ENCODE measurements around the gene CLDN18. TPM values are rescaled to one million over a fixed set of nuclear protein-coding genes. Genes with fewer than 3 reads are reported as not detected.

Gene CLDN18
- total RNA-seq, 1 experiment from 2014 or later = 0.17 TPM

DNA sequence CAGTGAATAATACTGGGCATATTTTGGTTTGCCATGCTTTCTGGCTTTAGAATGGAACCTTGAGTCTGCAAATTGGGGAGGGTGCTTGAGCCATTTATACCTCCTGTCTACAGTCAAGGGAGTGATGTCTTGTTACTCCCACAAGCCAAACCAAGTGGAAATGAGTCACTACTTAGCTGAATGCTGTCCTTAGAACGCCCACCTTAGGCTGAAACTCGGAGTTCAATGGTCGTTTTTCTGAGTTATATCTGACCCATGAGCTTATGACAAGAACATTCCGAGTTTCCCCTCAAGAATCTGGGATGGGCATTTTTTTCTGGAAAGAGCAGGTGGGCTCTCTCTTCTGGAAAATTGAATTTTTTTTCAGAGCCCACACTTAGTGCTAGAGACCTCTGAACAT, 17.4 kb upstream of the CLDN18 start:
- no peak overlapping the region for H3K4me3 ChIP-seq (replicated peaks in 1 of 2; ENCODE audit: low read depth in 1 of 2, low read length in 2 of 2)
- H3K4me1 ChIP-seq (ENCODE audit: control insufficient read depth in 1 of 2, insufficient read depth in 2 of 2, low read length in 2 of 2) = no peaks in the 10 kb centered on the region
- intact Hi-C loops (cut with micrococcal nuclease) = no loop called here
- H3K36me3 ChIP-seq (ENCODE audit: control insufficient read depth in 1 of 2, insufficient read depth in 2 of 2, low read length in 2 of 2) = no peaks in the 10 kb centered on the region
- ChIA-PET RAD21 (ENCODE audit: low non-redundant PET in 1 of 2, low total read pairs in 2 of 2, uncharacterized antibody in 2 of 2, unreplicated experiment in 2 of 2) (no interaction called here), CTCF (no interaction called here), POLR2A (no interaction called here)
- TF ChIP-seq EZH2phosphoT487 (IDR thresholded peaks at IDR 0.05; ENCODE audit: borderline replicate concordance) (no peak), TCF7L2 (IDR thresholded peaks at IDR 0.05; ENCODE audit: borderline replicate concordance, extremely low read depth, insufficient read depth, insufficient read length) (no peak), ZNF274 (IDR thresholded peaks at IDR 0.05; ENCODE audit: low read depth, low read length) (no peak), FOSL1 (IDR thresholded peaks at IDR 0.05; ENCODE audit: low read depth) (no peak), EZH2 (IDR thresholded peaks at IDR 0.05) (no peak)
- TF ChIP-seq, protein P1, sequence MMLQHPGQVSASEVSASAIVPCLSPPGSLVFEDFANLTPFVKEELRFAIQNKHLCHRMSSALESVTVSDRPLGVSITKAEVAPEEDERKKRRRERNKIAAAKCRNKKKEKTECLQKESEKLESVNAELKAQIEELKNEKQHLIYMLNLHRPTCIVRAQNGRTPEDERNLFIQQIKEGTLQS (IDR thresholded peaks at IDR 0.05) = no peak
- H3K79me2 ChIP-seq (ENCODE audit: insufficient read depth, low read length) = no peaks in the 10 kb centered on the region
- H3K9me2 ChIP-seq (ENCODE audit: insufficient read depth) = no peaks in the 10 kb centered on the region
- H2AFZ ChIP-seq (ENCODE audit: low read depth, low read length, poor library complexity, severe bottlenecking) = no peak overlapping the region
- no peaks in the 10 kb centered on the region for H4K20me1 ChIP-seq (ENCODE audit: insufficient read depth)
- no peaks in the 10 kb centered on the region; a peak in 1 of 4 replicates for H3K9me3 ChIP-seq (ENCODE audit: control insufficient read depth in 1 of 2, insufficient read depth in 1 of 2, low read depth in 1 of 2, low read length in 2 of 2)
- H3K27me3 ChIP-seq (ENCODE audit: insufficient read depth, low read length) = no peaks in the 10 kb centered on the region
- BruUV-seq (replicated peaks) = no TSS peak
- no peak overlapping the region for H3K4me2 ChIP-seq (ENCODE audit: low read length)
- DNase-seq (ENCODE audit: low read depth, low spot score) (no peak), ATAC-seq (no peak)
- H3K9ac ChIP-seq (ENCODE audit: low read length) = no peak overlapping the region
- no peak overlapping the region for H3K27ac ChIP-seq (ENCODE audit: low read depth, low read length)

DNA sequence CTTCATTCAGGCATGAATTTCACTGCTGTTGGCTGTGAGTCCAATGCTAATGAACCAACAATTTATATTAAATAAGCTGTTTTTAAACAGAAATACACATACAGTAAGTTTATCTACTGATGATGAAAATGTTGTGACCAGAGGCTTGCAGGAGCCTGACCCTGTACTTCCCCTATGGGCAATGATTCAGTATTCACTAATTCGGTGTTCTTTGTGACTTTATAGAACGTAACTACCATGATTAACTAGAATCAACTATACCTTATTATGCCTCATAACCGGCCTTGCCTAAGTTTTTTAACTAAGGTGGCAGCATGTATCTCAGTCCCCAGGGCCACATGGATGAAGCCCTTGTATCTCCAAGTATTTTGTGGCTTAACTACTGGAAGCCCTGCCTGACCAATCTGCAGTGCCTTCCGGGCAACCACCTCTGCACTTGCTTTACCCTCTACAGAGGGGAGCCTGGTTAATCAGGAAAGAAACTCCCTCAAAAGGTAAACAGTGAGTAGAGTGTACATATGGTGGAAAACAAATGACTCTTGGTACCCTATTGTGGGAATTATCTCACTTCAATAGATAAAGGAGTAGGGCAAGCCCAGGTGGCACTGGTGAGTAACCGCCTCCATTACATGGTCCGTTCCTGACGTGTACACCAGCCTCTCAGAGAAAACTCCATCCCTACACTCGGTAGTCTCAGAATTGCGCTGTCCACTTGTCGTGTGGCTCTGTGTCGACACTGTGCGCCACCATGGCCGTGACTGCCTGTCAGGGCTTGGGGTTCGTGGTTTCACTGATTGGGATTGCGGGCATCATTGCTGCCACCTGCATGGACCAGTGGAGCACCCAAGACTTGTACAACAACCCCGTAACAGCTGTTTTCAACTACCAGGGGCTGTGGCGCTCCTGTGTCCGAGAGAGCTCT, 11.6 kb upstream of the CLDN18 start:
- ChIA-PET RAD21 (ENCODE audit: low non-redundant PET in 1 of 2, low total read pairs in 2 of 2, uncharacterized antibody in 2 of 2, unreplicated experiment in 2 of 2) (no interaction called here), POLR2A (no interaction called here), CTCF (no interaction called here)
- Histone ChIP-seq H2AFZ (ENCODE audit: low read depth, low read length, poor library complexity, severe bottlenecking) (no peak overlapping the region), H4K20me1 (ENCODE audit: insufficient read depth) (no peaks in the 10 kb centered on the region; the same call in 1 of the 2 replicates), H3K9me2 (ENCODE audit: insufficient read depth) (no peaks in the 10 kb centered on the region), H3K4me2 (ENCODE audit: low read length) (no peak overlapping the region), H3K4me1 (ENCODE audit: control insufficient read depth in 1 of 2, insufficient read depth in 2 of 2, low read length in 2 of 2) (no peaks in the 10 kb centered on the region), H3K27ac (ENCODE audit: low read depth, low read length) (no peak overlapping the region), H3K36me3 (ENCODE audit: control insufficient read depth in 1 of 2, insufficient read depth in 2 of 2, low read length in 2 of 2) (no peaks in the 10 kb centered on the region), H3K4me3 (replicated peaks in 1 of 2; ENCODE audit: low read depth in 1 of 2, low read length in 2 of 2) (no peak overlapping the region), H3K9me3 (ENCODE audit: control insufficient read depth in 1 of 2, insufficient read depth in 1 of 2, low read depth in 1 of 2, low read length in 2 of 2) (no peaks in the 10 kb centered on the region; a peak in 1 of 4 replicates), H3K27me3 (ENCODE audit: insufficient read depth, low read length) (no peaks in the 10 kb centered on the region), H3K9ac (ENCODE audit: low read length) (no peak overlapping the region), H3K79me2 (ENCODE audit: insufficient read depth, low read length) (no peaks in the 10 kb centered on the region)
- DNase-seq (ENCODE audit: low read depth, low spot score) (no peak), ATAC-seq (no peak)
- BruUV-seq (replicated peaks) = no TSS peak
- TF ChIP-seq, protein P2, sequence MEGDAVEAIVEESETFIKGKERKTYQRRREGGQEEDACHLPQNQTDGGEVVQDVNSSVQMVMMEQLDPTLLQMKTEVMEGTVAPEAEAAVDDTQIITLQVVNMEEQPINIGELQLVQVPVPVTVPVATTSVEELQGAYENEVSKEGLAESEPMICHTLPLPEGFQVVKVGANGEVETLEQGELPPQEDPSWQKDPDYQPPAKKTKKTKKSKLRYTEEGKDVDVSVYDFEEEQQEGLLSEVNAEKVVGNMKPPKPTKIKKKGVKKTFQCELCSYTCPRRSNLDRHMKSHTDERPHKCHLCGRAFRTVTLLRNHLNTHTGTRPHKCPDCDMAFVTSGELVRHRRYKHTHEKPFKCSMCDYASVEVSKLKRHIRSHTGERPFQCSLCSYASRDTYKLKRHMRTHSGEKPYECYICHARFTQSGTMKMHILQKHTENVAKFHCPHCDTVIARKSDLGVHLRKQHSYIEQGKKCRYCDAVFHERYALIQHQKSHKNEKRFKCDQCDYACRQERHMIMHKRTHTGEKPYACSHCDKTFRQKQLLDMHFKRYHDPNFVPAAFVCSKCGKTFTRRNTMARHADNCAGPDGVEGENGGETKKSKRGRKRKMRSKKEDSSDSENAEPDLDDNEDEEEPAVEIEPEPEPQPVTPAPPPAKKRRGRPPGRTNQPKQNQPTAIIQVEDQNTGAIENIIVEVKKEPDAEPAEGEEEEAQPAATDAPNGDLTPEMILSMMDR (IDR thresholded peaks at IDR 0.05 in 2 of 3, conservative IDR thresholded peaks at IDR 0.05 in 1 of 3; ENCODE audit: borderline replicate concordance in 1 of 3, insufficient read depth in 1 of 3, low read depth in 2 of 3, low read length in 2 of 3) = no peak
- no peak for TF ChIP-seq CEBPB (IDR thresholded peaks at IDR 0.05; ENCODE audit: low read depth)
- TF ChIP-seq SRF (IDR thresholded peaks at IDR 0.05; ENCODE audit: low read depth) = no peak
- no peak for TF ChIP-seq ZFX (IDR thresholded peaks at IDR 0.05)
- no peak for TF ChIP-seq CBX3 (IDR thresholded peaks at IDR 0.05; ENCODE audit: low read depth)
- intact Hi-C loops (cut with micrococcal nuclease) = no loop called here

Measured in HCT116 (cell line).